B cell (primary cell): Measurements from ENCODE around the gene DNAJA4. TPM values are rescaled to one million over a fixed set of nuclear protein-coding genes. Genes with fewer than 3 reads are reported as not detected.
"Not testable (repeated sequence)": the region's sequence is repeated elsewhere in the genome, so short reads cannot be mapped to it uniquely, and the experiment has no call there.

ENCODE experiments used
- ATAC-seq: fragments of 200-7000 bp; cut with Tn5 transposase; one replicate; pipeline ENCODE4 v1.10.0; 2021; ENCODE audit warnings: low read depth, mild to moderate bottlenecking, moderate number of reproducible peaks, moderate library complexity
- CTCF ChIA-PET: fragments of 350-600 bp; sonication (Branson Sonifier 250); formaldehyde crosslinking; loops from one replicate; lab custom pipeline; 2021; ENCODE audit warnings: antibody characterized with exemption, inconsistent platforms; lab: Charles Lee
- POLR2A ChIA-PET: fragments of 350-600 bp; sonication (Branson Sonifier 250); formaldehyde crosslinking; loops from one replicate; lab custom pipeline; 2021; ENCODE audit warnings: antibody characterized with exemption; lab: Charles Lee
- DNase-seq: peaks from one replicate; pipeline ENCODE4 v3.0.0; 2013
- H2AFZ ChIP-seq: 2 replicates; pipeline ENCODE4 v1.6.1; 2012; ENCODE audit warnings: mild to moderate bottlenecking, low read depth, low read length; ENCODE audit not compliant: insufficient read depth, poor library complexity, severe bottlenecking
- H3K27ac ChIP-seq, 2 donors: 1 replicate in 1 of 2; 2 replicates in 1 of 2; pipeline ENCODE4 v1.5.1; 2012 to 2013; ENCODE audit warnings: low read length in 2 of 2, mild to moderate bottlenecking in 2 of 2, moderate library complexity in 1 of 2
- H3K27me3 ChIP-seq, 4 experiments: fragments of 200-600 bp in 1 of 4; sonication (generic) in 1 of 4; replicated peaks in 1 of 4; 1 replicate in 2 of 4; 2 replicates in 2 of 4; pipeline versions ENCODE4 v1.6.1 to v1.7.0; 2013 to 2016; ENCODE audit warnings: low read length in 3 of 4, mild to moderate bottlenecking in 2 of 4, mixed read lengths in 1 of 4, moderate library complexity in 1 of 4; ENCODE audit not compliant: insufficient read depth in 4 of 4, control insufficient read depth in 3 of 4; ENCODE audit errors: control extremely low read depth in 1 of 4
- H3K36me3 ChIP-seq, 2 experiments: replicated peaks in 1 of 2; 1 replicate in 1 of 2; 2 replicates in 1 of 2; pipeline versions ENCODE4 v1.6.1 to v1.7.1; 2013; ENCODE audit warnings: low read length in 1 of 2; ENCODE audit not compliant: insufficient read depth in 2 of 2, control insufficient read depth in 1 of 2; ENCODE audit errors: control extremely low read depth in 1 of 2, extremely low read depth in 1 of 2
- H3K4me1 ChIP-seq, 2 donors: fragments of 200-600 bp in 1 of 2; sonication (generic) in 1 of 2; 1 replicate in 1 of 2; 2 replicates in 1 of 2; pipeline versions ENCODE4 v1.5.1 to v1.6.1; 2013 to 2017; ENCODE audit warnings: low read length in 2 of 2; ENCODE audit not compliant: control insufficient read depth in 2 of 2, insufficient read depth in 2 of 2
- H3K4me2 ChIP-seq: replicated peaks from 2 replicates; pipeline ENCODE3; 2012; ENCODE audit warnings: mild to moderate bottlenecking, low read depth, low read length; ENCODE audit not compliant: poor library complexity, severe bottlenecking
- H3K4me3 ChIP-seq, 5 experiments: fragments of 200-600 bp in 1 of 5; sonication (generic) in 1 of 5; 1 replicate in 3 of 5; 2 replicates in 2 of 5; pipeline versions ENCODE4 v1.5.1 to v1.7.0; 2011 to 2016; ENCODE audit warnings: low read length in 4 of 5, mild to moderate bottlenecking in 4 of 5, low read depth in 2 of 5, control low read depth in 1 of 5, moderate library complexity in 1 of 5; ENCODE audit not compliant: insufficient read depth in 1 of 5; ENCODE audit errors: control extremely low read depth in 1 of 5, extremely low read depth in 1 of 5
- H3K79me2 ChIP-seq: fragments of 200-600 bp; sonication (generic); one replicate; pipeline ENCODE4 v1.6.0; 2016; ENCODE audit warnings: low read length; ENCODE audit not compliant: control insufficient read depth, insufficient read depth
- H3K9ac ChIP-seq: fragments of 200-600 bp; sonication (generic); 2 replicates; pipeline ENCODE4 v1.6.1; 2017; ENCODE audit warnings: mild to moderate bottlenecking, low read length, moderate library complexity
- H3K9me3 ChIP-seq, 3 donors: one replicate each; pipeline versions ENCODE4 v1.6.1 to v1.7.1; 2013; ENCODE audit warnings: low read length in 2 of 3; ENCODE audit not compliant: control insufficient read depth in 2 of 3, insufficient read depth in 1 of 3; ENCODE audit errors: control extremely low read depth in 1 of 3
- H4K20me1 ChIP-seq: 2 replicates; pipeline ENCODE4 v1.6.0; 2012; ENCODE audit warnings: mild to moderate bottlenecking, low read length; ENCODE audit not compliant: insufficient read depth, control insufficient read depth, poor library complexity, severe bottlenecking
- H3K27ac Mint-ChIP-seq: one replicate; pipeline ENCODE4 v1.8.0; 2021; ENCODE audit warnings: mixed read lengths
- H3K27me3 Mint-ChIP-seq: one replicate; pipeline ENCODE4 v1.8.0; 2021; ENCODE audit warnings: mixed read lengths
- H3K4me1 Mint-ChIP-seq: one replicate; pipeline ENCODE4 v1.8.0; 2021; ENCODE audit warnings: mixed read lengths
- H3K4me3 Mint-ChIP-seq: one replicate; pipeline ENCODE4 v1.8.0; 2021; ENCODE audit warnings: mixed read lengths
- H3K9me3 Mint-ChIP-seq: one replicate; pipeline ENCODE4 v1.8.0; 2022; ENCODE audit warnings: mixed read lengths; ENCODE audit not compliant: insufficient read depth
- CTCF ChIP-seq: fragments of 200-600 bp; IDR thresholded peaks from one replicate; pipeline ENCODE4 v1.8.0; 2022; ENCODE audit warnings: antibody characterized with exemption, mild to moderate bottlenecking
- EZH2 ChIP-seq: IDR thresholded peaks from 2 replicates; pipeline ENCODE4 v1.6.1; 2012; ENCODE audit warnings: borderline replicate concordance, low read depth, mild to moderate bottlenecking, moderate library complexity, low read length; ENCODE audit not compliant: insufficient read depth, poor library complexity, severe bottlenecking
- WGBS: methylation state at CpG from one replicate; pipeline ENCODE4 v1.1.5; 2013; ENCODE audit warnings: missing lambda C conversion rate; ENCODE audit not compliant: insufficient coverage; 5-methylcytosine and 5-hydroxymethylcytosine counted together
- intact Hi-C: fragments of 100-400 bp; cut with micrococcal nuclease; formaldehyde crosslinking; loops from one replicate; pipeline ENCODE4 v1.10.0; 2022
- polyA plus RNA-seq: library from polyadenylated mRNA; depleted of rRNA; stranded (reverse); fragments of >200 nt; gene quantifications from 2 replicates; pipeline ENCODE4 v1.2.3, GENCODE V29; 2012
- total RNA-seq, 2 donors: library from RNA; stranded (reverse); fragments of 120-200 nt in 1 of 2; gene quantifications; 1 replicate in 1 of 2; 2 replicates in 1 of 2; pipeline versions ENCODE4 v1.2.3 to v1.2.4, GENCODE V29; 2013 to 2022

The DNAJA4 gene
- total and polyA plus RNA-seq, 2 donors (not counting 1 experiment from before 2014, with no cell fraction given): 13.2 to 20.0 TPM

DNA sequence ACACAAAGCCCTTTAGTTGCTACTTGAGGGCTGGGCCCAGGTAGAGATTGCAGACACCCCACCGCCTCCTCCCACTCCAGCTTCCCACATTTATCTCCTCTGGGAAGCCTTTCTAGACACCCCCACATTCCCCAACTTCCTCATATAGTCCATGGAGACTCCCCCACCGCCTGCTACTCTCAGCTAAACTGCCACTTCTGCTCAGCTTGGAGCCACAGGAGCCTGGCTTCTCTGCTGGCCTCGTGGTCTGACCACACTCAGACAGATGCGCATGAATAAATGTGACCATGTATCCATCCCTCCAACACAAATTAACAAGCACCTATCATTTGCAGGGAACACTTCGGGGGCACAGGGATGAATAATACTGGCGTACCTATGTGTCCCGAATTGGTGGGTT, 19.5 kb upstream of the DNAJA4 start:
- intact Hi-C loops: no loop called here
- Mint-ChIP-seq H3K4me3 (no peak overlapping the region), H3K27ac (no peak overlapping the region), H3K9me3 (no peaks in the 10 kb centered on the region), H3K4me1 (no peaks in the 10 kb centered on the region), H3K27me3 (peaks cover 9% of the 10 kb centered on the region)
- Histone ChIP-seq H3K4me1 (no peaks in the 10 kb centered on the region), H3K4me2 (no peak overlapping the region), H2AFZ (no peak overlapping the region), H4K20me1 (no peaks in the 10 kb centered on the region), H3K79me2 (no peaks in the 10 kb centered on the region), H3K4me3 (no peak overlapping the region), H3K27me3 (peaks cover 0 to 7% (median 0%) of the 10 kb centered on the region in 4 experiments), H3K9ac (no peak overlapping the region), H3K36me3 (no peaks in the 10 kb centered on the region), H3K9me3 (no peaks in the 10 kb centered on the region), H3K27ac (no peak overlapping the region)
- CTCF ChIA-PET: interaction anchor here (0.9 to 8.0 kb wide), 3 partner anchors 49 to 278 kb away, joined by 4 to 195 read pairs (median 78); no protein-coding TSS in a partner anchor
- 58% methylated on average over 7 of the region's 7 CpGs for WGBS
- DNase-seq (no peak), ATAC-seq (no peak)
- POLR2A ChIA-PET: no interaction called here
- no peak for TF ChIP-seq EZH2
- TF ChIP-seq CTCF: no peak

DNA sequence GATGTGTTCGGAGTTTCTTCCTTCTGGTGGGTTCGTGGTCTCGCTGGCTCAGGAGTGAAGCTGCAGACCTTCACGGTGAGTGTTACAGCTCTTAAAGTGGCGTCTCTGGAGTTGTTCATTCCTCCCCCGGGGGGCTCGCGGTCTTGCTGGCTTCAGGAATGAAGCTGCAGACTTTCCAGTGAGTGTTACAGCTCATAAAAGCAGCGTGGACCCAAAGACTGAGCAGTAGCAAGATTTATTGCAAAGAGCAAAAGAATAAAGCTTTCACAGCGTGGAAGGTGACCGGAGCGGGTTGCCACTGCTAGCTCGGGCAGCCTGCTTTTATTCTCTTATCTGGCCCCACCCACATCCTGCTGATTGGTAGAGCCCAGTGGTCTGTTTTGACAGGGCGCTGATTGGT, 19.0 kb upstream of the DNAJA4 start:
- H3K9me3 ChIP-seq, DNase-seq, H3K9me3 Mint-ChIP-seq, ATAC-seq, H3K4me1 ChIP-seq, H3K27ac ChIP-seq, H4K20me1 ChIP-seq, H3K36me3 ChIP-seq, H3K4me3 Mint-ChIP-seq, intact Hi-C loops, POLR2A ChIA-PET, H3K9ac ChIP-seq, H3K4me2 ChIP-seq, H3K4me1 Mint-ChIP-seq, H3K4me3 ChIP-seq, H3K79me2 ChIP-seq, H3K27me3 Mint-ChIP-seq, H3K27ac Mint-ChIP-seq, H3K27me3 ChIP-seq, H2AFZ ChIP-seq: not testable (repeated sequence)
- CTCF ChIA-PET: interaction anchor here (7.2 to 8.0 kb wide), 2 partner anchors 49 to 133 kb away, joined by 78 to 195 read pairs; no protein-coding TSS in a partner anchor
- 82% methylated on average over 9 of the region's 14 CpGs for WGBS

GRCh38 chr15:78245976-78246620, 18.3 kb upstream of the DNAJA4 start:
- H3K27me3 Mint-ChIP-seq: peaks cover 14% of the 10 kb centered on the region
- H3K4me2 ChIP-seq, H3K4me3 Mint-ChIP-seq, H3K9ac ChIP-seq, ATAC-seq, POLR2A ChIA-PET, H2AFZ ChIP-seq, H3K79me2 ChIP-seq, H3K4me3 ChIP-seq, H4K20me1 ChIP-seq, intact Hi-C loops, H3K27ac ChIP-seq, DNase-seq, H3K9me3 Mint-ChIP-seq, H3K9me3 ChIP-seq, H3K27ac Mint-ChIP-seq, H3K36me3 ChIP-seq, H3K27me3 ChIP-seq, H3K4me1 Mint-ChIP-seq, H3K4me1 ChIP-seq: not testable (repeated sequence)
- 93% methylated on average over 31 of the region's 39 CpGs for WGBS
- CTCF ChIA-PET: interaction anchor here (0.6 to 8.0 kb wide), 2 partner anchors 50 to 134 kb away, joined by 3 to 195 read pairs; no protein-coding TSS in a partner anchor
